Right lobe of liver (tissue), 6 donors: ENCODE measurements around the gene TMEM147. TPM values are rescaled to one million over a fixed set of nuclear protein-coding genes. Genes with fewer than 3 reads are reported as not detected.

Experiments
- ATAC-seq, 4 donors: fragments of 200-7000 bp; cut with Tn5 transposase; one replicate each; pipeline ENCODE4 v1.9.1; 2020; ENCODE audit warnings: mild to moderate bottlenecking in 4 of 4, moderate library complexity in 4 of 4
- DNase-seq, 3 donors: peaks; one replicate each; pipeline ENCODE4 v3.0.0-alpha.2; 2020
- H3K27ac ChIP-seq, 3 donors: fragments of 200-600 bp; one replicate each; pipeline ENCODE4 v1.8.0; 2022
- H3K27me3 ChIP-seq, 2 donors: fragments of 200-600 bp; one replicate each; pipeline ENCODE4 v1.8.0; 2022
- H3K36me3 ChIP-seq, 4 donors: fragments of 200-600 bp; sonication (generic) in 1 of 4; one replicate each; pipeline versions ENCODE4 v1.5.1 to v1.8.0; 2017 to 2022; ENCODE audit warnings: control low read depth in 1 of 4
- H3K4me1 ChIP-seq, 4 donors: fragments of 200-600 bp; sonication (generic) in 1 of 4; one replicate each; pipeline versions ENCODE4 v1.5.1 to v1.8.0; 2017 to 2022; ENCODE audit warnings: control low read depth in 1 of 4
- H3K4me3 ChIP-seq, 3 donors: fragments of 200-600 bp; one replicate each; pipeline ENCODE4 v1.8.0; 2022
- H3K9me3 ChIP-seq, 4 donors: fragments of 200-600 bp; sonication (generic) in 1 of 4; one replicate each; pipeline versions ENCODE4 v1.5.1 to v1.8.0; 2017 to 2022; ENCODE audit warnings: control low read depth in 1 of 4
- POLR2A ChIP-seq: fragments of 450-650 bp; IDR thresholded peaks from one replicate; pipeline ENCODE4 v1.6.1; 2017; ENCODE audit warnings: antibody characterized with exemption, mild to moderate bottlenecking
- WGBS: methylation state at CpG from one replicate; pipeline ENCODE4 v1.1.6; 2018; ENCODE audit warnings: low coverage, low lambda C conversion rate; ENCODE audit not compliant: insufficient coverage; ENCODE audit errors: missing lambda C conversion rate; 5-methylcytosine and 5-hydroxymethylcytosine counted together
- intact Hi-C, 2 donors: fragments of 100-400 bp; cut with DNase I; formaldehyde crosslinking; loops; one replicate each; pipeline versions ENCODE4 v1.11.2 to v1.14.1; 2022
- total RNA-seq, 6 experiments: library from RNA; depleted of rRNA in 2 of 6; stranded (reverse); fragments of >200 nt in 2 of 6; fragmentation: NEBNext Ultra II Directional in 3 of 6; extraction: Animal tissue kit (Norgen Biotek cat#: 25700) in 3 of 6; gene quantifications; one replicate each; pipeline versions ENCODE4 v1.1.0 to v1.2.4, GENCODE V29; 2016 to 2023
- TF ChIP-seq, protein P1 (sequence below), 4 donors: fragments of 200-600 bp in 3 of 4; fragments of 450-650 bp in 1 of 4; IDR thresholded peaks; one replicate each; pipeline versions ENCODE4 v1.5.1 to v1.8.0; 2016 to 2022; ENCODE audit warnings: antibody characterized with exemption in 4 of 4, mild to moderate bottlenecking in 2 of 4
- donor health status: DM: no; HTN: yes; CAD: no.
- donor health status: DM: no; HTN: no; CAD: no.
- donor health status: DM: no; HTN: no; CAD: no.
- donor health status: DM: no; HTN: yes; CAD: no.
- donor health status: DM: no; HTN: yes; CAD: no.

TMEM147 gene
- total RNA-seq, 6 experiments from 2014 or later, result 29.4 to 65.7 (median 36.2) TPM

DNA sequence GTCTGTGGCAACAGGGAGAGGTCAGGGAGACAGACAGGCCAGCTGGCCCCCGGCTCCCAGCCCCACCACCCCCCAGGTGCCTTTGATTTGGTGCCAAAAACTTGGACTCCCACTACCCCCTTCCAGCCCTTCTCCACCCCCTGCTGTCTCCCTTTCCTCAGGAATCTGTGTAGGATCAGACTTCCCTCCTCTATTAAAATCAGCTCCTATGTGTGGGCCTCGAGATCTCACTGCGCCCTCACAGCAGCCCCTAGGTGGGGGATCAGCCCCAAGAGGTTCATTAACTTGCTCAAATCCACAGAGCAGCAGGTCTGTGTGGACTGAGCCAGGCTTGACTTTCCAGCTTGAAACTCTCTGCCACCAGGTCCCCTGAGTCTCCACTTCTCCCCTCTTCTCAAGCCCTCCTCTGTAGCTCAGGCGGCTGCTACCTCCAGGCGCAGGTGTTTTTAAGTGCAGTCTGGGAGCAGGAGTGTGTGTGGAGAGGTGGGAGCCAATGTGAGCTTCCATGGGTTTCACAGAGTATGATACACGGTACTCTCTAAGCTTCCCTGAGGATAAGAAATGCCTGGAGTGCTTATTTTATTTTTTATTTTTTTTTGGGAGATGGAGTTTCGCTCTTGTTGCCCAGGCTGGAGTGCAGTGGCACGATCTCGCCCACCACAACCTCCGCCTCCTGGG lies 10.5 kb upstream of the TMEM147 start:
- no peak for DNase-seq
- no peaks in the 10 kb centered on the region for H3K27me3 ChIP-seq
- intact Hi-C loops, result no loop called here
- H3K27ac ChIP-seq, result no peak overlapping the region
- no peak for TF ChIP-seq POLR2A
- TF ChIP-seq, protein P1, sequence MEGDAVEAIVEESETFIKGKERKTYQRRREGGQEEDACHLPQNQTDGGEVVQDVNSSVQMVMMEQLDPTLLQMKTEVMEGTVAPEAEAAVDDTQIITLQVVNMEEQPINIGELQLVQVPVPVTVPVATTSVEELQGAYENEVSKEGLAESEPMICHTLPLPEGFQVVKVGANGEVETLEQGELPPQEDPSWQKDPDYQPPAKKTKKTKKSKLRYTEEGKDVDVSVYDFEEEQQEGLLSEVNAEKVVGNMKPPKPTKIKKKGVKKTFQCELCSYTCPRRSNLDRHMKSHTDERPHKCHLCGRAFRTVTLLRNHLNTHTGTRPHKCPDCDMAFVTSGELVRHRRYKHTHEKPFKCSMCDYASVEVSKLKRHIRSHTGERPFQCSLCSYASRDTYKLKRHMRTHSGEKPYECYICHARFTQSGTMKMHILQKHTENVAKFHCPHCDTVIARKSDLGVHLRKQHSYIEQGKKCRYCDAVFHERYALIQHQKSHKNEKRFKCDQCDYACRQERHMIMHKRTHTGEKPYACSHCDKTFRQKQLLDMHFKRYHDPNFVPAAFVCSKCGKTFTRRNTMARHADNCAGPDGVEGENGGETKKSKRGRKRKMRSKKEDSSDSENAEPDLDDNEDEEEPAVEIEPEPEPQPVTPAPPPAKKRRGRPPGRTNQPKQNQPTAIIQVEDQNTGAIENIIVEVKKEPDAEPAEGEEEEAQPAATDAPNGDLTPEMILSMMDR (IDR thresholded peaks at IDR 0.05), result no peak
- no peaks in the 10 kb centered on the region for H3K4me1 ChIP-seq
- H3K36me3 ChIP-seq, result no peaks in the 10 kb centered on the region
- no peak for ATAC-seq
- WGBS, result 67% methylated on average over 9 of the region's 10 CpGs
- H3K9me3 ChIP-seq, result no peaks in the 10 kb centered on the region
- H3K4me3 ChIP-seq, result no peak overlapping the region

DNA sequence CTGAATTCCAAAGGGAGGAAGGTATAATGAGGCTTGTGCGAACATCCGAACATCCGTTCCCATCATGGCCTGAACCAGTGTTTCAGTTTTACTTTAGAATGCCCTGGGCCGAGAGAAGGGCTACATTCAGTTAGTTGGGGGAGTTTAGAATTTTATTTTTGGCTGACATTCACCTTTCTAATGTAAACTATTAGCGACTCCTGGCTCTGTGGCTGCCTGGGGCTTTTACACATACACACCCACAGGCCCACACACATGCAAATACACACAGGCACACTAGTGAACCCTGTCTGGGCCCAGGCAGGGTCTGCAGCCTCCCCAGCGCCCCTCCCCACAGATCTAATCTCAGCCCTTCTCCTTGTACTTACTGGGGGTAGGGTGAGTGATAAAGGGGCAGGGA lies 6.1 kb upstream of the TMEM147 start:
- ATAC-seq, result no peak
- 66% methylated on average over 6 of the region's 6 CpGs for WGBS
- TF ChIP-seq, protein P1 (IDR thresholded peaks at IDR 0.05), result no peak
- TF ChIP-seq POLR2A, result no peak
- no peaks in the 10 kb centered on the region for H3K4me1 ChIP-seq
- H3K27ac ChIP-seq, result no peak overlapping the region
- intact Hi-C loops, result no loop called here
- H3K27me3 ChIP-seq, result no peaks in the 10 kb centered on the region
- DNase-seq, result no peak
- H3K4me3 ChIP-seq, result no peak overlapping the region
- H3K36me3 ChIP-seq, result no peaks in the 10 kb centered on the region
- no peaks in the 10 kb centered on the region for H3K9me3 ChIP-seq

DNA sequence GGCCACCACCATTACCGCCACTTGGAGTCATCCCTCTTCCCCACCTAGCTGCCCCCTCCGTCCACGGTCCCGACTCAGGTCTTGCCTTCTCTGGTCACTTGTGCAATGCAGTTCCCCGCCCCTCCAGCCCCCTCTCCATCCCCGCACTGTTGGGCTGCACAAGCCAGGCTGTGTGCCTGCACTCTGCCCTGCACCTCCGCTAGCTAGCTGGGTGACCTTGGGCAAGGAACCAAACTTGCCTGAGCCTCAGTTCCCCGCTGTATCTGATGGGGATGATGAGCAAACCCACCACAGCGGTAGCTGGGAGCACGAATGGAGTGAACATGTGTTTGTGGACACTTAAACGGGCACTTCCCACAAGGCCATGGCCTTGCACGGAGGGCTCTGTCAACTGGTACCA lies 5.6 kb upstream of the TMEM147 start:
- no peaks in the 10 kb centered on the region for H3K9me3 ChIP-seq
- H3K27ac ChIP-seq, result no peak overlapping the region
- no peak for DNase-seq
- no peaks in the 10 kb centered on the region for H3K36me3 ChIP-seq
- TF ChIP-seq, protein P1 (IDR thresholded peaks at IDR 0.05), result no peak
- TF ChIP-seq POLR2A, result no peak
- ATAC-seq, result no peak
- WGBS, result 64% methylated on average over 6 of the region's 12 CpGs
- H3K27me3 ChIP-seq, result no peaks in the 10 kb centered on the region
- intact Hi-C loops, result no loop called here
- no peaks in the 10 kb centered on the region for H3K4me1 ChIP-seq
- no peak overlapping the region for H3K4me3 ChIP-seq

DNA sequence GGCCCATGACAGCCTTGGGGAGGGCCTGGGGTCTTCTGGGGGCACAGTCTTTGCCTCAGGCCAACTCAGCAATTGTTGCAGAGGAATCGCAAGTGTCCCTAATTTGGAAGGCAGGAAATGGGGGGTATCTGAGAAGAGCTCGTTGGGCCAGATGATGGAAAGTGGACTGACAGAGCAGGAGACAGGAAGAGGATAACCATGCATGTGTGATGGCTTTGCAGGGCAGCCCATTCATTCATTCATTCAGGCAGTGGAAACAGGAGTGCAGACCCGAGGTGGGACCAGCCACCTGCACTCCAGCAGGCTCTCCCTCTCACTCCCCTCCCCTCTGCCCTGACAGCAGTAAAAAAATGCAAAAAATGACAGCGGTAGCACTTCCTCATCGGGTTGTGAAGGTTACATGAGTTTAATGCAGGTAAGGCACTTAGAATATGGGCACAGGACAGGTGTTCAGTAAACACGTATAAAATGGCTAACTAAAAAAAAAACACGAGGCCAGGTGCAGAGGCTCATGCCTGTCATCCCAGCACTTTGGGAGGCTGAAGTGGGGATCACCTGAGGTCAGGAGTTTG lies 5.0 kb upstream of the TMEM147 start:
- H3K4me1 ChIP-seq, result no peaks in the 10 kb centered on the region
- ATAC-seq (no peak), DNase-seq (no peak)
- WGBS, result 70% methylated on average over 5 of the region's 7 CpGs
- TF ChIP-seq POLR2A, result no peak
- TF ChIP-seq, protein P1 (IDR thresholded peaks at IDR 0.05), result no peak
- no peaks in the 10 kb centered on the region for H3K27me3 ChIP-seq
- H3K4me3 ChIP-seq, result no peak overlapping the region
- no peak overlapping the region for H3K27ac ChIP-seq
- H3K36me3 ChIP-seq, result no peaks in the 10 kb centered on the region
- H3K9me3 ChIP-seq, result no peaks in the 10 kb centered on the region
- intact Hi-C loops, result no loop called here
